Tibial nerve (tissue), 4 donors: ENCODE results near the gene KRT6B.

Experiments used
- CTCF ChIP-seq, 5 experiments: fragments of 200-600 bp in 3 of 5; fragments of 450-650 bp in 2 of 5; sonication (generic) in 3 of 5; IDR thresholded peaks; one replicate each; pipeline ENCODE4 v1.5.1; 2016 to 2019; ENCODE audit warnings: antibody characterized with exemption in 5 of 5, mild to moderate bottlenecking in 3 of 5, moderate library complexity in 2 of 5
- EP300 ChIP-seq, 2 donors: sonication (generic); formaldehyde crosslinking; IDR thresholded peaks; one replicate each; pipeline ENCODE4 v1.6.1; 2017; ENCODE audit warnings: antibody characterized with exemption in 2 of 2, mild to moderate bottlenecking in 1 of 2
- POLR2A ChIP-seq, 2 donors: fragments of 450-650 bp; IDR thresholded peaks; one replicate each; pipeline ENCODE4 v1.6.1; 2017; ENCODE audit warnings: antibody characterized with exemption in 2 of 2, mild to moderate bottlenecking in 2 of 2, moderate library complexity in 2 of 2

- TF ChIP-seq CTCF (IDR thresholded peaks at IDR 0.05) (no peak), EP300 (IDR thresholded peaks at IDR 0.05) (no peak), POLR2A (IDR thresholded peaks at IDR 0.05) (no peak)
Observed at GRCh38 chr12:52404951-52405350, 47.0 kb downstream of the KRT6B start.
